A549 (cell line): ENCODE results near the gene EDN1. TPM values are rescaled to one million over a fixed set of nuclear protein-coding genes. Genes with fewer than 3 reads are reported as not detected.
A peak's percentile ranks its signal among the peaks of the same experiment; 100 is the strongest.

Experiments
- ATAC-seq, 2 experiments: fragments of 200-7000 bp in 1 of 2; fragments of >200 bp in 1 of 2; cut with Nextera tagmentation in 1 of 2; cut with Tn5 transposase in 1 of 2; 3 replicates each; pipeline versions ENCODE4 v1.8.0 to v1.9.1; 2018 to 2020; ENCODE audit warnings: mild to moderate bottlenecking in 1 of 2, moderate library complexity in 1 of 2
- CTCF ChIA-PET: fragments of 300-600 bp; sonication (Branson Sonifier 250); formaldehyde crosslinking; extraction: SDS; loops from one replicate; lab custom pipeline; 2021; ENCODE audit warnings: antibody characterized with exemption, inconsistent platforms; lab: Yijun Ruan, JAX
- POLR2A ChIA-PET: fragments of 350-600 bp; formaldehyde crosslinking; extraction: SDS; loops from one replicate; lab custom pipeline; 2021; ENCODE audit warnings: antibody characterized with exemption, inconsistent platforms; lab: Yijun Ruan, JAX
- DNase-seq, 2 experiments: peaks; one replicate each; pipeline versions ENCODE4 v3.0.0 to v3.0.0-alpha.2; 2011 to 2016; ENCODE audit warnings: low read depth in 1 of 2, low spot score in 1 of 2
- FAIRE-seq: peaks from 2 replicates; lab custom pipeline; 2011; peaks lifted over from hg19 to GRCh38; lab: Jason Lieb, UNC
- H3K27ac ChIP-seq, 2 experiments: fragments of >200 bp; sonication (Bioruptor Twin); formaldehyde crosslinking; 3 replicates each; pipeline ENCODE4 v1.5.1; 2016 to 2017
- H3K4me1 ChIP-seq: fragments of >200 bp; sonication (Bioruptor Twin); formaldehyde crosslinking; 3 replicates; pipeline ENCODE4 v1.6.1; 2016
- H3K4me2 ChIP-seq: fragments of >200 bp; sonication (Bioruptor Twin); formaldehyde crosslinking; 3 replicates; pipeline ENCODE4 v1.6.1; 2016
- H3K4me3 ChIP-seq: fragments of >200 bp; sonication (Bioruptor Twin); formaldehyde crosslinking; 3 replicates; pipeline ENCODE4 v1.5.1; 2016
- H3K9me3 ChIP-seq: fragments of >200 bp; sonication (Bioruptor Twin); formaldehyde crosslinking; 3 replicates; pipeline ENCODE4 v1.6.1; 2016
- CBX8 ChIP-seq: fragments of 200-600 bp; sonication (generic); IDR thresholded peaks from 2 replicates; pipeline ENCODE4 v1.6.1; 2016
- CEBPB ChIP-seq, 2 experiments: fragments of >200 bp in 1 of 2; sonication (Bioruptor Twin) in 1 of 2; formaldehyde crosslinking in 1 of 2; IDR thresholded peaks; 2 replicates each; pipeline ENCODE4 v1.6.1; 2012 to 2016
- EHF ChIP-seq: fragments of 250-450 bp; sonication (Bioruptor Pico); IDR thresholded peaks from 2 replicates; pipeline ENCODE4 v1.5.0; 2020; ENCODE audit warnings: mild to moderate bottlenecking
- FOSB ChIP-seq: fragments of 250-450 bp; sonication (Bioruptor Pico); IDR thresholded peaks from 2 replicates; pipeline ENCODE4 v1.5.0; 2020; ENCODE audit warnings: mild to moderate bottlenecking, moderate library complexity
- FOSL2 ChIP-seq, 2 experiments: fragments of 450-650 bp in 1 of 2; fragments of >200 bp in 1 of 2; sonication (Bioruptor Twin) in 1 of 2; formaldehyde crosslinking; IDR thresholded peaks; 2 replicates each; pipeline versions ENCODE4 v1.5.0 to v1.6.1; 2016 to 2020; ENCODE audit warnings: mild to moderate bottlenecking in 1 of 2, moderate library complexity in 1 of 2
- HMGXB4 ChIP-seq: fragments of 250-450 bp; sonication (Bioruptor Pico); IDR thresholded peaks from 2 replicates; pipeline ENCODE4 v1.5.0; 2021; ENCODE audit warnings: mild to moderate bottlenecking, moderate library complexity, borderline replicate concordance
- HOXB13 ChIP-seq: fragments of 250-450 bp; sonication (Bioruptor Pico); IDR thresholded peaks from 2 replicates; pipeline ENCODE4 v1.5.0; 2020; ENCODE audit warnings: low read depth, mild to moderate bottlenecking, moderate library complexity
- HOXB5 ChIP-seq: fragments of 250-450 bp; sonication (Bioruptor Pico); IDR thresholded peaks from 2 replicates; pipeline ENCODE4 v1.5.0; 2020; ENCODE audit warnings: mild to moderate bottlenecking, moderate library complexity
- JUN ChIP-seq, 2 experiments: fragments of >200 bp; sonication (Bioruptor Twin); formaldehyde crosslinking; IDR thresholded peaks; 2 replicates in 1 of 2; 3 replicates in 1 of 2; pipeline ENCODE4 v1.6.1; 2016 to 2017
- JUNB ChIP-seq: fragments of >200 bp; sonication (Bioruptor Twin); formaldehyde crosslinking; IDR thresholded peaks from 2 replicates; pipeline ENCODE4 v1.6.1; 2016
- KDM5A ChIP-seq: fragments of 200-600 bp; sonication (generic); IDR thresholded peaks from 2 replicates; pipeline ENCODE4 v1.6.1; 2016; ENCODE audit warnings: antibody characterized with exemption, mild to moderate bottlenecking
- PHF8 ChIP-seq: fragments of 200-600 bp; sonication (generic); IDR thresholded peaks from 2 replicates; pipeline ENCODE4 v1.6.1; 2016; ENCODE audit warnings: low read depth, mild to moderate bottlenecking, antibody characterized with exemption, moderate library complexity, borderline replicate concordance
- POLR2AphosphoS2 ChIP-seq: conservative IDR thresholded peaks from 2 replicates; pipeline ENCODE4 v1.6.1; 2012; ENCODE audit warnings: low read length, improper control_type of control experiment, inconsistent platforms
- RAD21 ChIP-seq, 2 experiments: fragments of >200 bp in 1 of 2; sonication (Bioruptor Twin) in 1 of 2; formaldehyde crosslinking in 1 of 2; IDR thresholded peaks in 1 of 2; conservative IDR thresholded peaks in 1 of 2; 2 replicates in 1 of 2; 3 replicates in 1 of 2; pipeline ENCODE4 v1.6.1; 2012 to 2018; ENCODE audit warnings: inconsistent platforms in 1 of 2
- RARB ChIP-seq: fragments of 250-450 bp; sonication (Bioruptor Pico); IDR thresholded peaks from 2 replicates; pipeline ENCODE4 v1.8.0; 2021; ENCODE audit warnings: mild to moderate bottlenecking, moderate library complexity
- RFX5 ChIP-seq: fragments of 450-650 bp; IDR thresholded peaks from 2 replicates; pipeline ENCODE4 v1.7.1; 2014; ENCODE audit warnings: antibody characterized with exemption, mild to moderate bottlenecking, moderate library complexity
- RNF2 ChIP-seq: fragments of 200-600 bp; sonication (generic); IDR thresholded peaks from 2 replicates; pipeline ENCODE4 v1.6.1; 2016; ENCODE audit warnings: low read depth, mild to moderate bottlenecking, antibody characterized with exemption, moderate library complexity, borderline replicate concordance
- SMC3 ChIP-seq: fragments of >200 bp; sonication (Bioruptor Twin); formaldehyde crosslinking; IDR thresholded peaks from 3 replicates; pipeline ENCODE4 v1.6.1; 2018; ENCODE audit warnings: inconsistent platforms
- SREBF2 ChIP-seq: fragments of 450-650 bp; IDR thresholded peaks from 2 replicates; pipeline ENCODE4 v1.6.1; 2014; ENCODE audit warnings: mild to moderate bottlenecking, moderate library complexity
- TFCP2L1 ChIP-seq: fragments of 250-450 bp; sonication (Bioruptor Pico); IDR thresholded peaks from 2 replicates; pipeline ENCODE4 v1.5.0; 2021; ENCODE audit warnings: mild to moderate bottlenecking
- ZNF302 ChIP-seq: fragments of 250-450 bp; sonication (Bioruptor Pico); IDR thresholded peaks from 2 replicates; pipeline ENCODE4 v1.9.0; 2021; ENCODE audit warnings: inconsistent platforms, mild to moderate bottlenecking, moderate library complexity
- WGBS: methylation state at CpG from one replicate; pipeline ENCODE4 v1.1.6; 2017; ENCODE audit errors: missing lambda C conversion rate; 5-methylcytosine and 5-hydroxymethylcytosine counted together
- polyA plus RNA-seq, 4 experiments: library from polyadenylated mRNA; depleted of rRNA in 3 of 4; stranded (reverse); fragments of >200 nt; fragmentation: RNase III in 1 of 4; extraction: RNeasy Plus Mini Kit Qiagen cat#74134 plus additional on column Dnase treatment in 1 of 4; gene quantifications; 2 replicates in 3 of 4; 3 replicates in 1 of 4; pipeline ENCODE4 v1.2.3, GENCODE V29; 2011 to 2017

EDN1 gene
- polyA plus RNA-seq, 2 of the 4 experiments (the other 2 are of a cell fraction) = 33.5 to 87.4 TPM

DNA sequence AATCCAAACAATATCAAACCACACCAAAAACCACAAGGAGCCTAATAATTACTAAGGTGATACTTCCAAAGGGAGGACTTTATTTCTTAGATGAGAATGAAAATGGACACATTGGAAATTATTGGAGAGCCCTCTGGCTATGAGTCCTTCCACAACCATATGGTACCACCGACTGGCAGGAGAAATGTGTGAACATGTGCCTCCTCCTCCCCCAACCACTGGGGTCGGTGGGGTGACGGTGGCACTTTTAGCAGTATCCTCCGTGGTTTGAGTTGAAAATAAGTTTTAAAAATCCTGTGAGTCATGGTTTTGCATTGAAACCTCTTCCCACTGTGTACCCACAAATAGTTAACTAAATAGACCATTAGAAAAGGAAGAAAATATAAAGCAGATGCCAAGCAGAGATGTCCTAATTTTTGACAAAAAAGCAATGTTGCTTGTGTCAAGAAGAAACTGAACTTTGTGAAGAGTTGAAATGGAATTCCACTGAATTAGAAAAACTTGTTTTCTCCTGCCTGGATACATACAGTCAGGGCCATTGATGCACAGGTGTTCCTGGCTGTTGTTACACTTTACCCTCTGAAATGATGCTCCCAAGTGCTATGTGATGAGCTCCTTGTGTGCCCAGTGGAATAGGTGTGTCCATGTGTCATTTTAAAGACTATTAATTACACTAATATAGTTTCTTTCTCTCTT, 3.2 kb downstream of the EDN1 start (continued):
- no peak for TF ChIP-seq SREBF2
- TF ChIP-seq JUNB = no peak
- no peak for TF ChIP-seq PHF8

DNA sequence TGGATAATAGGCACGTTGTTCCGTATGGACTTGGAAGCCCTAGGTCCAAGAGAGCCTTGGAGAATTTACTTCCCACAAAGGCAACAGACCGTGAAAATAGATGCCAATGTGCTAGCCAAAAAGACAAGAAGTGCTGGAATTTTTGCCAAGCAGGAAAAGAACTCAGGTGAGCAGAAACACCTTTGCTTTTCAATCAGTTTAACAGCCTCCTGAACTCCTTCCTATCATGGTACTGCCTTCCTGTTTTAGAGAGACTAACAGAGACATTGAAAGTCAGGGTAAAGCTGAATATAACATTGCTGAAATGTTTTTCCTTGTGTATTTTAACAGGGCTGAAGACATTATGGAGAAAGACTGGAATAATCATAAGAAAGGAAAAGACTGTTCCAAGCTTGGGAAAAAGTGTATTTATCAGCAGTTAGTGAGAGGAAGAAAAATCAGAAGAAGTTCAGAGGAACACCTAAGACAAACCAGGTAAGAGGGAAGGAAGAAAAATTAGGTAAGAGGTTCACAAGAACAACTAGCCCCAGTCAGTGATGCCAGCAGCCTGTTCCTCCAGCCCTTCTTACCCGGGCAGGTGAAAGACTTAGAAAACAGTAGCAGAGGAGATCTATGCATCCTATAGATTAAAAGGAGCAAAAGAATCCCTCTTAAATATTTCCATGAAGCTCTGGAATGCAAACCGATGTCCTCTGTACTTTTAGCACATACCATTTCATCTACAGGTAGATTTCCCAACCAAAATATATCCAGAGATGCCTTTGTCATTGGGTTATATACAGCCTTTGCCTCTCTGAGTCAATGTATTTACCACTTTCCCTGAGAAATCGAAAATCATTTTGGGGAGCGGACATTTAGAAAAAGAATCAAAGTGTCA, 4.0 kb downstream of the EDN1 start:
- WGBS = 9% methylated on average over 7 of the region's 7 CpGs

DNA sequence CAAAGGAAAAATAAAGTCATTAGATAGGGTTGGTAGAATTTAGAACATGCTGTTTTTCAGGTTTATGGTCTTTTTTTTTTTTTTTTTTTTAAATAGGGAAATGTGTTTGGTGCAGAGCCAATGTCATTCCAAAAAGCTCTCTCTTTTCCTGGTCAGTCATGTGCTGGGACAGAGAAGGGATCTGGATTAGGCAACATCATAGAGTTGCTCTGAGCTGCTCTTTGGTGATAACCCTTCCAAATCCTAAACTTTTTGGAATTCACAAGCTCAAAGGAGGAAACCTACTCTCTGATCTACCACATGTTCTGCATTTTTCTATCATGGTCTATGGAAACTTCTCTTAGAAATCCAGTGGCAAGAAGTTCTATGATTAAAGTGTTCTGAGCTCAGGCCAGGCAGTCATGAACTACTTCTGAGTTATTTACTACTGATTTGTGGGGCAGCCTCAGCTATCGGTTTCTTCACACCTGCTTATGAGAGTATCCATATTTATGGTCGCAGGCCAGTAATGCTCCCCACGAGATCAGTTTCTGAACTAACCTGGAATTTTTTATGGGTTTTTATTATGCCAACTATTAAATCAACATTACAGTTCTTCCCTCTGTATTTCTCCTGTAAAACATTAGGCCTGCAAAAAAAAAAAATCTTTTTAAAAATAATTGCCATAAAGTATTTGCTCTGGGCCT, 4.8 kb downstream of the EDN1 start:
- Histone ChIP-seq H3K4me2 (peak overlapping the region; percentile 92), H3K4me3 (peak overlapping the region; percentile 81), H3K9me3 (no peaks in the 10 kb centered on the region), H3K27ac (peak overlapping the region; percentile 89 to 95), H3K4me1 (peaks cover 62% of the 10 kb centered on the region)
- FAIRE-seq (no peak), ATAC-seq (no peak), DNase-seq (no peak)
- ChIA-PET POLR2A (interaction anchor here (0.6 to 1.5 kb wide), 6 partner anchors 37 to 308 kb away, joined by 3 to 12 read pairs (median 4); no protein-coding TSS in a partner anchor), CTCF (interaction anchor here (0.8 to 17.8 kb wide), 3 partner anchors 16 to 311 kb away, joined by 3 to 208 read pairs (median 5); no protein-coding TSS in a partner anchor)
- TF ChIP-seq FOSB (CRISPR knock-in tag) (peak; percentile 53; the same call in 1 of the 2 replicates), HMGXB4 (0 out of 2 replicates have a peak, but pooled peaks have one; percentile 21), RAD21 (conservative IDR thresholded peaks at IDR 0.05 in 1 of 2, IDR thresholded peaks at IDR 0.05 in 1 of 2) (no peak), CEBPB (IDR thresholded peaks at IDR 0.05) (peak in 1 of 2 experiments; percentile 35; a peak in 1 of 4 replicates), HOXB13 (CRISPR knock-in tag) (peak; percentile 29; the same call in 1 of the 2 replicates), EHF (CRISPR knock-in tag) (0 out of 2 replicates have a peak, but pooled peaks have one; percentile 17), CBX8 (no peak), HOXB5 (CRISPR knock-in tag) (0 out of 2 replicates have a peak, but pooled peaks have one; percentile 11), TFCP2L1 (CRISPR knock-in tag) (peak; percentile 69; the same call in 1 of the 2 replicates)
- WGBS = 3% methylated on average over 3 of the region's 3 CpGs

More for the DNA sequence above, 4.0 kb downstream of the EDN1 start:
- FAIRE-seq = no peak
- Histone ChIP-seq H3K27ac (peak overlapping the region; percentile 89 to 95), H3K4me1 (peaks cover 54% of the 10 kb centered on the region), H3K4me2 (peak overlapping the region; percentile 92), H3K4me3 (peak overlapping the region; percentile 81), H3K9me3 (no peaks in the 10 kb centered on the region)
- no peak for DNase-seq
- TF ChIP-seq RFX5 = no peak
- peak; percentile 93 for TF ChIP-seq POLR2AphosphoS2
- TF ChIP-seq JUN (IDR thresholded peaks at IDR 0.05) = peak; percentile 14 to 40; a peak in 2 of 5 replicates
- TF ChIP-seq PHF8 = no peak
- no peak for TF ChIP-seq FOSL2 (IDR thresholded peaks at IDR 0.05)
- TF ChIP-seq FOSL2 (CRISPR knock-in tag; IDR thresholded peaks at IDR 0.05) = 0 out of 2 replicates have a peak, but pooled peaks have one; percentile 3
- TF ChIP-seq KDM5A = no peak
- TF ChIP-seq RNF2 = no peak
- TF ChIP-seq SMC3 = no peak
- peak; percentile 49; the same call in 1 of the 2 replicates for TF ChIP-seq ZNF302
- 0 out of 2 replicates have a peak, but pooled peaks have one; percentile 19 for TF ChIP-seq RARB (CRISPR knock-in tag)
- CTCF ChIA-PET = interaction anchor here (0.8 to 17.8 kb wide), 4 partner anchors 17 to 311 kb away, joined by 3 to 208 read pairs (median 4); no protein-coding TSS in a partner anchor
- ATAC-seq = no peak
- POLR2A ChIA-PET = interaction anchor here (0.8 to 1.5 kb wide), 5 partner anchors 38 to 309 kb away, joined by 3 to 12 read pairs (median 4); no protein-coding TSS in a partner anchor
